GM12864 (cell line): ENCODE data around the gene C1GALT1C1.
A peak's percentile ranks its signal among the peaks of the same experiment; 100 is the strongest.
"Not testable (repeated sequence)": the region's sequence is repeated elsewhere in the genome, so short reads cannot be mapped to it uniquely, and the experiment has no call there.

ENCODE experiments used
- DNase-seq: peaks from one replicate; pipeline ENCODE4 v3.0.0-alpha.2; 2011; ENCODE audit warnings: low read depth
- H3K4me3 ChIP-seq: 2 replicates; pipeline ENCODE4 v1.5.1; 2011; ENCODE audit warnings: mild to moderate bottlenecking, low read depth, low read length, control low read depth
- TF ChIP-seq, protein P1 (sequence below): IDR thresholded peaks from 2 replicates; pipeline ENCODE4 v1.5.1; 2011; ENCODE audit warnings: low read depth, mild to moderate bottlenecking, moderate library complexity, low read length, control low read depth, inconsistent platforms; ENCODE audit errors: missing control alignments

Gene C1GALT1C1

DNA sequence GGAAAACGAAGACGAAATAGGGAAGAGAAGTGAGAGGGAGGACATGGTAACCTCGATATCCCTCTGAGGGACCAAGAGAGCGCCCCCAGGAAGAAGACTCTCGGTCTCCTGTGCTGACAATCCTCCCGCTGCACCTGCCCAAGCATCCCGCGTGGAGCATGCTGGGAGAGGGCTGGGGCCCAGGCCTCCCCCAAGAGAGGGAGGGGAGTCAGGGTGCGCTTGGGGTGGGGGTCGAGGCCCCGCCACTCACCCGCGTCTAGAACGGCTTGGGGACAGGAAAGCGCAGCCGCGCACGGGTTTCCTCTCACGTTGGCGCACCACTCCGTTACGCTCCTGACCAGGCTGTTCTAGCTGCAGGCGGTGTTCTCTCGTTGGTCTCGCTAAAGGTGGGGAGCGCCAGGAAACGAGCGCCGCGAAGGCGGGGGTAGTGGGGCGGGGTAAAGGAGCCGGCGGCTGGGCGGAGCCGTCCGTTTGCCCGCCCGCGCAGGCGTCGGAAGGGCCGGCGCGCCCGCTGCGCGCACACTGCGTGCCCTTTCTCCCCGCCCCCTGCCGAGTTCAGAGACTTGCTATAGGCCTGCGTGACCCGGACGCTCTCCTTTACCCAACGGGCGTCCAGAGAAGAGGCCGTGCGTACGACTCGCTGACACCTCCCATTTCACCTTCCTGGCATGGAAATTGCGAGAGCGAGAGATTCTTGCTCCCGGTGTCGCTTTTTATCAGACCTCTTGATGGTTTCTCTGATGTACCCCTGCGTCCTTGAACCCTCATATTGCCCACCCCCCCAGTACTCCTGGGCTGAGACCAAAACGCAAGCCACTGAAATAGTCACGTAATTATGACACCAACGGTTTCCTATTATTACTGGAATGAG, at the start of gene C1GALT1C1:
TSS of gene C1GALT1C1 (minus strand) at position 388 of the 871 bp plus-strand sequence. CDS start 2,888 bp downstream, outside the sequence.
- peak within 1 kb of the TSS; percentile 60 for H3K4me3 ChIP-seq
- peak; percentile 83 for DNase-seq
- TF ChIP-seq, protein P1, sequence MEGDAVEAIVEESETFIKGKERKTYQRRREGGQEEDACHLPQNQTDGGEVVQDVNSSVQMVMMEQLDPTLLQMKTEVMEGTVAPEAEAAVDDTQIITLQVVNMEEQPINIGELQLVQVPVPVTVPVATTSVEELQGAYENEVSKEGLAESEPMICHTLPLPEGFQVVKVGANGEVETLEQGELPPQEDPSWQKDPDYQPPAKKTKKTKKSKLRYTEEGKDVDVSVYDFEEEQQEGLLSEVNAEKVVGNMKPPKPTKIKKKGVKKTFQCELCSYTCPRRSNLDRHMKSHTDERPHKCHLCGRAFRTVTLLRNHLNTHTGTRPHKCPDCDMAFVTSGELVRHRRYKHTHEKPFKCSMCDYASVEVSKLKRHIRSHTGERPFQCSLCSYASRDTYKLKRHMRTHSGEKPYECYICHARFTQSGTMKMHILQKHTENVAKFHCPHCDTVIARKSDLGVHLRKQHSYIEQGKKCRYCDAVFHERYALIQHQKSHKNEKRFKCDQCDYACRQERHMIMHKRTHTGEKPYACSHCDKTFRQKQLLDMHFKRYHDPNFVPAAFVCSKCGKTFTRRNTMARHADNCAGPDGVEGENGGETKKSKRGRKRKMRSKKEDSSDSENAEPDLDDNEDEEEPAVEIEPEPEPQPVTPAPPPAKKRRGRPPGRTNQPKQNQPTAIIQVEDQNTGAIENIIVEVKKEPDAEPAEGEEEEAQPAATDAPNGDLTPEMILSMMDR, result no peak

- H3K4me3 ChIP-seq, result no peak overlapping the region
- TF ChIP-seq, protein P1, result no peak
- DNase-seq, result no peak
These were observed 47.3 kb upstream of the C1GALT1C1 start for GRCh38 chrX:120677004-120677652.

- TF ChIP-seq, protein P1, result no peak
- no peak overlapping the region for H3K4me3 ChIP-seq
- no peak for DNase-seq
These were observed 43.1 kb upstream of the C1GALT1C1 start for GRCh38 chrX:120672841-120673530.

DNA sequence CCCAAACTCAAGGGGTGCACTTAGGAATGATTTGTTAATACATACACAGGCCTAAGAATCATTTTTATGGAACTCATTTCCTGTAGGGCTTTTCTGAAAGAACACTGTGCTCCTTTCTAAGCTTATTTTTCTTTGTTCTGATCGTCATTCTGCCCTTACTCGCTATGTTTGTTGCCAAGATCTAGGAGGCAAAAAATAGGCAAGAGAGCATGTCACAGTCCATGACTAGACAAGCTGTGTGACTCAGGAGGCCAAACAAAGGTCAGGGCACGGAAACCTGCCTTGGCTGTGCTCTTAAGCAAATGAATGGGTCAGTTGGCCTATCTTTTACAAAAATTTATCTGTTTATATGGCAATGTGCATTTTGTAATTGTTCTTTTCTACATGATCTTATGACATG, 42.5 kb upstream of the C1GALT1C1 start:
- TF ChIP-seq, protein P1, result no peak

DNA sequence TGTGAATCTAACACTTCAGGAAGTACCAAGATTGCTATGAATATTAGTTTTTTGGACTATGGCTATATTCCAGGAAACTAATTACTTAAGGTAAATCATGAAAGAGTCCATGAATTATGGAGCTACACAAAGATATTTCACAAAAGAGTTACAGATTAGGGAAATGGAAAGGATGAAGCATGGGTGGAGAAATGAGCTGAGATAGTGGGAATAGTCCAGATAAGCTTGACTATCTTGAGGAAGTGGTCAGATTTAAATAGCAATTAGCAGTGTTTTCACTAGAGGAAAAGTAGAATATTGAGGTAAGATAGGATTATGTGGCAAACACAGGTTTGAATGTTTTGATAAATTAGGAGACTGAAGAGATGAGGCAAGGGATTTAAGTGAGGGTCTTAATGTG, 42.1 kb upstream of the C1GALT1C1 start:
- DNase-seq, result no peak
- TF ChIP-seq, protein P1, result no peak
- no peak overlapping the region for H3K4me3 ChIP-seq

More for the DNA sequence above, 42.5 kb upstream of the C1GALT1C1 start:
- DNase-seq, result no peak
- no peak overlapping the region for H3K4me3 ChIP-seq

GRCh38 chrX:120668357-120668756, 38.5 kb upstream of the C1GALT1C1 start:
- TF ChIP-seq, protein P1, result no peak
- no peak overlapping the region for H3K4me3 ChIP-seq
- DNase-seq, result no peak

GRCh38 chrX:120664535-120664934, 34.7 kb upstream of the C1GALT1C1 start:
- DNase-seq, H3K4me3 ChIP-seq: not testable (repeated sequence)
